Activated T-cell treated with anti-CD3 and anti-CD28 coated beads, Interleukin-2, amount 50 U/mL, for 24 hours (primary cell): ENCODE results near the gene MROH7.

Source experiments
- DNase-seq: peaks from one replicate; pipeline ENCODE4 v3.0.0-alpha.2; 2020
- H3K27ac Mint-ChIP-seq: 2 replicates; pipeline ENCODE4 v1.8.0; 2020; ENCODE audit warnings: mild to moderate bottlenecking, mixed read lengths
- H3K27me3 Mint-ChIP-seq: 2 replicates; pipeline ENCODE4 v1.8.0; 2020; ENCODE audit warnings: mixed read lengths
- H3K36me3 Mint-ChIP-seq: 2 replicates; pipeline ENCODE4 v1.8.0; 2020; ENCODE audit warnings: low read depth, mixed read lengths
- H3K4me1 Mint-ChIP-seq: 2 replicates; pipeline ENCODE4 v1.8.0; 2020; ENCODE audit warnings: low read depth, mixed read lengths
- H3K4me3 Mint-ChIP-seq: 2 replicates; pipeline ENCODE4 v1.8.0; 2020; ENCODE audit warnings: mild to moderate bottlenecking, moderate library complexity, mixed read lengths
- H3K9me3 Mint-ChIP-seq: 2 replicates; pipeline ENCODE4 v1.8.0; 2020; ENCODE audit warnings: mixed read lengths

The MROH7 gene

DNA sequence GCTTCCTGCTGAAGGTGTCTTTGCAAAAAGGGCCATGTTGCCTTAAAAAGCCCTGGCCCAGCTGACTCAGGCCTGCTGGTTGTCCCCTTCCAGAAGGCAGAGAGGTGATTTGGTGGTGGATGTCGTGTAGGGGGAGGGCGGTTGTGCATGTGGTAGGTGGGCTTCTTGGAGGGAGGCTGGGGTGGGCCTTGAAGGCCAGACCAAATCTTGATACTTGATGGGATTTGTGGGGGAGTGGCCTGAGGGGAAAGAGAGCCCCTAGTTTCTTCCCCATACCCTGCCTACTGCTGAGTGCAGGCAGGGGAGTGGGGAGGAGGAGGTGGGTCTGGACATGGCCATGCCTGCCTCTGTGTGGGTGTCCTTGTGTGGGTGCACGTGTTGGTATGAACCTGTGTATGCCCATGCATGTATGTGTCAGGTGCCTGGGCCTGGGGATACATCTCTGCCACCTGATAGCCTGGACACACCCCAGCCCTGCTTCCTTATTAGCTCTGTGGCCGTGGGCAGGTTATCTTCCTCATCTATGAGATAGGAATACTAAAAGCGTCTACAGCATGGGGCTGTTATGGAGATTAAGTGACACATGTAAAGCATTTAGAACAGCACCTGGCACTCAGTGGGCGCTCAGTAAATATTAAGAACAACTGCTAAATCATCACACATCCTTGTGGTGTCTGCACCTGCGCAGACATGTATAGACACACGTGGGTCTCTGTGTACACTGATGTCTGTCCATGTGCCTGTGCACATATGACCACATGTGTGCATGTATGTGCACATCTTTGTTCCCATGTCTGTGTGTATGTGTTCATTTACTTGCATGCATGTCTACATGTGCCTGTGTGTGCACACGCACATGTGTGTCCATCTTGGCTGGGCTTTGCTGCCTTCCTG lies 35.2 kb upstream of the MROH7 start:
- no peaks in the 10 kb centered on the region for H3K27me3 Mint-ChIP-seq
- H3K4me1 Mint-ChIP-seq: peaks cover 15% of the 10 kb centered on the region
- no peak overlapping the region for H3K27ac Mint-ChIP-seq
- no peak for DNase-seq
- H3K4me3 Mint-ChIP-seq: no peak overlapping the region
- no peaks in the 10 kb centered on the region for H3K9me3 Mint-ChIP-seq
- no peaks in the 10 kb centered on the region for H3K36me3 Mint-ChIP-seq

DNA sequence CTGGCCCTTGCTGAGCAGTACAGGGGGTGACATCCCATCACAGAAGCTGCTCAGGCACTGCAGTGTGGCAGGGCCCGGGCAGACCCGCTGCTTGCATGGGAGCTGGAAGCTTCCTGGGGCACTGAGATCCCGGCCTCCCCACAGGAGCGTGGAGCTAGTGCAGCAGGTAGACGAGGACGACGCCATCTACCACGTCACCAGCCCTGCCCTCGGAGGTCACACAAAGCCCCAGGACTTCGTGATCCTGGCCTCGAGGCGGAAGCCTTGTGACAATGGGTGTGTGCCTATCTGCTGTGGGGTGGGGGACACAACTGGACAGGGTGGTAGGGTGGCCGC lies 34.6 kb upstream of the MROH7 start:
- no peaks in the 10 kb centered on the region for H3K36me3 Mint-ChIP-seq
- no peaks in the 10 kb centered on the region for H3K27me3 Mint-ChIP-seq
- H3K4me3 Mint-ChIP-seq: no peak overlapping the region
- no peak for DNase-seq
- no peaks in the 10 kb centered on the region for H3K9me3 Mint-ChIP-seq
- peaks cover 15% of the 10 kb centered on the region for H3K4me1 Mint-ChIP-seq
- no peak overlapping the region for H3K27ac Mint-ChIP-seq

DNA sequence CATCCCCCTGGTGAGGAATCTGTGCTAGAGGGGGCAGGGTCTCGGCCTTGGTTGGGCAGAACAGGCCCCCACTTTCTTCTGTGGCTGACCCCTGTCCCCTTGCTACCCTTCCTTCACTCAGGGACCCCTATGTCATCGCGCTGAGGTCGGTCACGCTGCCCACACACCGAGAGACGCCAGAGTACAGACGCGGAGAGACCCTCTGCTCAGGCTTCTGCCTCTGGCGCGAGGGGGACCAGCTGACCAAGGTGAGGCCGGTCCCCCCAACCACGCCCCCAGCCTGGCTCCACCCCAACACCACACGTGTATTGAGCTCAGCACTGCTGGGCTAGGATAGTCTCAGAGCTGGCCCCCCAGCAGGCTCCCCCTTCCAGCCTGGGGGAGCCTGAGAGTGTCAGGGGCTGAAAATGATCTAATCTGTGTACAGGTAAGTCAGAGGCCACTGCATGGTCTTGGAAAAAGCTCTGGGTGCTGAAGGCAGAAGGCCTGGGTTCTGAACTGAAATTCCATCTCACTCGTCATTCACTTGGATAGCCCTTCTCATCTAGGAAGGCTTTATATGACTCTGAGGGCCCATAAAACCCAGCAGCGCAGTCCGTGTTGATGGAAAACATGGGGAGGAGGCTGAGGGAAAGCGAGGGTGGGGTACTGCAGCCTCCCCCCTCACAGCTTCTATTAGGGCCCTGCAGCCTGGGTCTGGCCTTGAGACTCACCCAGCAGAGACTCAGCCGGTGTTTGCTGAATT lies 33.6 kb upstream of the MROH7 start:
- Mint-ChIP-seq H3K36me3 (no peaks in the 10 kb centered on the region), H3K4me3 (no peak overlapping the region), H3K27ac (no peak overlapping the region), H3K4me1 (peaks cover 15% of the 10 kb centered on the region), H3K27me3 (no peaks in the 10 kb centered on the region), H3K9me3 (no peaks in the 10 kb centered on the region)
- no peak for DNase-seq

DNA sequence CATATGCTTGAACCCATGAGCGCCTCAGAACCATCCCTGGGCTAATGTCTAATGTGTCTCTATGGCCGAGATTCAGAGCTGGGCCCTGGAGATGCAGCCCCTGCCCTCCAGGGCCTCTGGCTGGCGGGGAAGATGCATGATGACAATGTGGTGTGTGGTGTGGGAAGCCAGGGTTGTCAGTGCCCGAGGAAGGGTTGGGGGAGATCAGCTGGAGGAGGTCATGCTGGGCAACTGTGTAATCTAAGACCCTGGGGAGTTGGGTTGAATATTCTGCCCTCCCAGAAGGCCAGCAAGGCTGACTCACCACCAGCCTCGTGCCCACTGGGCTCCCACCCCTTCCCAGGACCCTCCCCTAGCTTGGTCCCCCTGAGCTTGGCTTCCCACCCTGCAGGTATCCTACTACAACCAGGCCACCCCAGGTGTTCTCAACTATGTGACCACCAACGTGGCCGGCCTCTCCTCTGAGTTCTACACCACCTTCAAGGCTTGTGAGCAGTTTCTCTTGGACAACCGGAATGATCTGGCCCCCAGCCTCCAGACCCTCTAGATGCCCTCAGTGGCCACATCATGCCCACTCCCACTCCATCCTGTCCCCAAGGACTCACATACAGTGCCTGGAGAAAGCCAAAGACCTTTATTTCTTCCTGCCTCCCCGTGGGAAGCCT lies 32.9 kb upstream of the MROH7 start:
- Mint-ChIP-seq H3K4me3 (no peak overlapping the region), H3K27ac (no peak overlapping the region), H3K4me1 (peaks cover 15% of the 10 kb centered on the region), H3K9me3 (no peaks in the 10 kb centered on the region), H3K27me3 (no peaks in the 10 kb centered on the region), H3K36me3 (no peaks in the 10 kb centered on the region)
- DNase-seq: no peak

DNA sequence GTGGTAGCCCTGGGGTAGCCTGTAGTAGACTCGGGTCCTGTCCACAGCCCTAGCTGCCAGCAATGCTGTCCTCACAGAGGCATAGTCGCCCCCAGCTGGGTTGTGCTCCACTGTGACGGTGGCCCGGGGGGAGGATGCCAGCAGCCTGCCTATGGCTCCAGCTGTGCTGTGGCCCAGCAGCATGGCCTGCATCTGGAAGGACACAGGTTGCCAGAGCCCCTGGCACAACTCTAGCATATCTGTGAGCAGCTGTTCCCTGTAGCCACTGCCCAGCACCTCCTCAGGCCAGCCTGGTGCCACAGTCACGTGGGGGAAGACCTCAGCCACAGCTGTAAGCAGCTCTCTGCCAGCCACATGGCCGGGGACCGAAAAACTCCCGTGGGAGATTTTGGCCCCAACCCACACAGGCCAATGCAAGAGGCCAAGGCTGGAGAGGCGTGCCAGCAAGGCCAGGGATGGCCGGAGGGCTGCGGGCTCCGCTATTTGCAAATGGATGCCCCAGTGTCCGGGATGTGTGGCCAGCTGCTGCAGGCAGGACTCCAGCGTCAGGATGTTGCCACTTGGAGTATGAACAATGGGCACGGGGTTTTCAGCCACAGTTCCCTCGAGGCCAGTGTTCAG lies 32.2 kb upstream of the MROH7 start:
- H3K9me3 Mint-ChIP-seq: no peaks in the 10 kb centered on the region
- no peaks in the 10 kb centered on the region for H3K36me3 Mint-ChIP-seq
- DNase-seq: no peak
- H3K27me3 Mint-ChIP-seq: no peaks in the 10 kb centered on the region
- no peak overlapping the region for H3K27ac Mint-ChIP-seq
- H3K4me3 Mint-ChIP-seq: no peak overlapping the region
- H3K4me1 Mint-ChIP-seq: peaks cover 10% of the 10 kb centered on the region

DNA sequence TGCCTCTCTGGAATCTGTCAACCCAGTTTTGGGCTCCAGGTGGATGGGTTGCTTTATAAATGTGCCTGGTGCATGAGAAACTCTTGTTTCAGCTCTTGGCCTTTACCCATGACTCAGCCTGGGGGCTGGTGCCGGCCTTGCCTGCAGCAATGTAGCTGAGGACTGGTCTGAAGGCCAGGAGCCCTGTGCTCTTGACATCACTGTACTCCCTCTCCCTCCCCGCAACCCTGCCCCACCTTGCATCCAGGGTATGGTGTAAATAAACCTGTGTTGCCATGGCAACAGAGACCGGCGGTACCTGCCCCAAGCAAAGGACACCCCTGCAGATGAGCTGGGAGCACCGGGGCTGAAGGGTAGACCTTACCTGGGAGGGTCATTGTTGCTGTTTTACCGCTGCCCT lies 31.5 kb upstream of the MROH7 start:
- H3K27me3 Mint-ChIP-seq: no peaks in the 10 kb centered on the region
- H3K27ac Mint-ChIP-seq: no peak overlapping the region
- H3K36me3 Mint-ChIP-seq: no peaks in the 10 kb centered on the region
- no peaks in the 10 kb centered on the region for H3K9me3 Mint-ChIP-seq
- no peak for DNase-seq
- peaks cover 4% of the 10 kb centered on the region for H3K4me1 Mint-ChIP-seq
- no peak overlapping the region for H3K4me3 Mint-ChIP-seq

DNA sequence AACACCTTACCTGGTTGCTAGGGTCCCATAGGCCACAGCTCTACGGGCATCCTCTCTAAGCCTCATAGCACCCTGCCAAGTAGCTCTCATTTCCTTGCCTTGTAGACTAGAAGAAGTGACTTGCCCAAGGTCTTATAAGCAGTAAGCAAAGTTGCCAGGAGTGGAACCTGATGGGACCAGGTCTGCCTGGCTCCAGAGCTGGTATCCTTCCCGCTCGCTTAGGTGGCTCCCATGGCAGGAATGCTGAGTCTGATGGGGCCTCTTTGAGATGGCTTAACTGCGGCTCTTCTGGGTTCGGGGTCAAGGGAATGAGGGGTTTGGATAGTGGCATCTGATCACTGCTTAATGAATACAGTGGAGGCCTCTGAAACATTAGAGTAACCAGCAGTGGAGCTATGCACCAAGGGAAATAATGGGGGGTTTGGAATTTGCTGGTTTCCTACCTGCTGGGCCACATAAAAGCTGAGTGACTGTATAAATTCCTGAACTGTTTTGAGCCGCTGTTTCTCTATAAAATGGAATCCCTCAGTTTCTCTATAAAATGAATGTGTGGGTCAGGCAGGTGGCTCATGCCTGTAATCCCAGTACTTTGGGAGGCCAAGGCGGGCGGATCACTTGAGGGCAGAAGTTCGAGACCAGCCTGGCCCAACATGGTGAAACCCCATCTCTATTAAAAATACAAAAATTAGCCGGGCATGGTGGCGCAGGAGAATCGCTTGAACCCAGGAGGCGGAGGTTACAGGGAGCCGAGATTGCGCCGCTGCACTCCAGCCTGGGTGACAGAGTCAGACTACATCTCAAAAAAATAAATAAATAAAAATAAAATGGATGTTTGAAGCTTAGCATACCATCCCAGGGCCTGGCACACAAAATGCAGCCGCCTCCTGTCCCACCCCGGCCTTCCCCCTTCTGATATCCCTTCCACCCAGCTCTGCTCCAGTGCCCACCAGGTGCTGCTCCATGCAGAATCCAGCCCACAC lies 30.7 kb upstream of the MROH7 start:
- H3K4me1 Mint-ChIP-seq: no peaks in the 10 kb centered on the region
- H3K27ac Mint-ChIP-seq: no peak overlapping the region
- H3K4me3 Mint-ChIP-seq: no peak overlapping the region
- no peaks in the 10 kb centered on the region for H3K9me3 Mint-ChIP-seq
- H3K36me3 Mint-ChIP-seq: no peaks in the 10 kb centered on the region
- no peaks in the 10 kb centered on the region for H3K27me3 Mint-ChIP-seq
- no peak for DNase-seq

DNA sequence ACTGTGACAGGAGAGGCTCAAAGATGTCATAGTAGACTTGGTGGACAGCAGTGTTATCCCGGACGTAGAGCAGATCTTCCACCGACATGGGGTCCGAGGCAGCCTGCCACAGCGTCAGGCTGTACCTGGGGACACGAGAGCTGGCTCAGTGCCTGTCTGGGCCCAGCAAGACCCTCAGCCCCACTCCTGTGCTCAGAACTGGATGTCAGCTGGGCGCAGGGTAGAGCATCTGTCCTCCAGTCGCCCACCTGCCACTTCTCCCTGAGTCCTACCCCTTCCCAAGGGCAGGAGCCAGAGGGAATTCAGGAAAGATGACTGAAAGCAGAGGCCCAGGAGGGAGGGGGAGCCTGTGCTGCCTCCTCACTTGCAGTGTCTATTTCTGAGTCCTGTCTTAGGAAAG lies 30.0 kb upstream of the MROH7 start:
- Mint-ChIP-seq H3K27ac (no peak overlapping the region), H3K4me3 (no peak overlapping the region), H3K4me1 (no peaks in the 10 kb centered on the region), H3K9me3 (no peaks in the 10 kb centered on the region), H3K27me3 (no peaks in the 10 kb centered on the region), H3K36me3 (no peaks in the 10 kb centered on the region)
- DNase-seq: no peak

DNA sequence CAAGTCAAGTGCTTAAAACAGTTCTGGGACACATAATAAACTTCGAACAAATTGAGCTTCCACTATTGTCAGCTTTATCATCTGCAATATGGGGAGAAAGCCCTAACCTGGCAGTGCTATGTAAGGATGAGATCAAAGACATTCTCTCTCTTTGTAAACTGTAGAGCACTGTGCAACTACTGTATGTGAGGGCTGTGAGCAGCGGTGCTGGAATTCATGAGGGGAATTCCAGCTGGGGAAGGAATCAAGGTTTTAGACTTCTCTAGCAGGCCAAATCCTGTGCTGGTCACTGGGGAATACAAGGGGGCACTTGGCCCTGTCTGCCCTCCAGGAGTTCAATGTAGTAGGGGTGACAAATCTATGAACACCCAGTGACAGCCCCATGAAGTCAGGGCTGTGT lies 27.6 kb upstream of the MROH7 start:
- H3K27ac Mint-ChIP-seq: no peak overlapping the region

DNA sequence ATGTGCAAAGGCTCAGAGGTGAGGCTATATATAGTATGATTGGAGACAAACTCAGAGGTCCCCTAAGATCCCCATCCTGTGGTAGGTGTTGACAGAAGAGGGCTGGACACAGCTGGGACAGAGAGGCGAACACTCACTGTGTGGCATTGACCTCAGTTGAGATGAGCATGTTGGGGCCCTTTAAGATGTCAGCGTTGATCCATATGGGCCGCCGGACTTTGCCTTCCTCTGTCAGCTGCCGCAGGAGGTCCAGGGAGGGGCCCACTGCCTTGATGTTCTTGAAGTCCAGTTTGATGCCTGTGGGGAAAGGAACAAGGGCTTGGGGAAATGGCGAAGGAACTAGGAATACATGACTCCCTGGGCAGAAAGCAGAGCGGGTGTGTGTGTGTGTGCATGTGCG lies 27.0 kb upstream of the MROH7 start:
- H3K9me3 Mint-ChIP-seq: no peaks in the 10 kb centered on the region
- H3K4me3 Mint-ChIP-seq: no peak overlapping the region
- H3K4me1 Mint-ChIP-seq: no peaks in the 10 kb centered on the region
- DNase-seq: no peak
- H3K27ac Mint-ChIP-seq: no peak overlapping the region
- H3K36me3 Mint-ChIP-seq: no peaks in the 10 kb centered on the region
- H3K27me3 Mint-ChIP-seq: no peaks in the 10 kb centered on the region

More for the DNA sequence above, 27.6 kb upstream of the MROH7 start:
- Mint-ChIP-seq H3K4me1 (no peaks in the 10 kb centered on the region), H3K4me3 (no peak overlapping the region), H3K27me3 (no peaks in the 10 kb centered on the region), H3K9me3 (no peaks in the 10 kb centered on the region), H3K36me3 (no peaks in the 10 kb centered on the region)
- no peak for DNase-seq

DNA sequence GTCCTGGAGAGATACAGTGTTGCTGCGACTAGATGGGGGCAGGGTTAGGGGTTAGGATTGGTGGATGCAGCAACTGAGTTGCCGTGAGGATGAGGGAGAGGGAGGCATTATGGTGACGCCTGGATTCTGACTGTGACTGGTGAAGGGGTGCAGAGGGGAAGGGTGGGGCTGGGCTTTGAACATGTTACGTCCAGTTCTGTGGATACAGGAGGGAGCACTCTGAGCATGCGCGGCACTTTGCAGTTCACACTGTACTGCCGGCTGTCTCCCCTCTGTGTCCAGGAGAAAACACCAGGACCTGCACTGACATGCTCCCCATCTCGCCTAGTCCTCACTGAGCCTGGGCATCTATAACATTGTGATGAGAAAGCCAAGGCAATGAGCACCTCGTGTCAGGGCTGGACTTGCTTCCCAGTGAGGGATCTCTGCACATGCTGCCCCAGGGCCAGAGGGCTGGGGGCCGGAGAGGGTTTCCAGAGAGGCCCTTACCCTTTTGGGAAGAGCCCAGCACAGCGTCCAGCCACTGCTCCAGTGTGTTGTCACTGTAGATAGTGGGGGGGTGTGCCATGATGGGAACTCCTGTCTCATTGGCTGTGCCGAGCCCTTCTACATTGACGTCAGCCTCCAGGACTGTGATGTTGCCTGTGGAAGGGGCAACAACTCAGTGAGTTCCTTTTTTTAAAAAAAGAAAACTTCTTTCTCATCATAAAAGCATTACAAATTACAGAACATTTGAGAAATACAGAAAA lies 25.9 kb upstream of the MROH7 start:
- Mint-ChIP-seq H3K27ac (no peak overlapping the region), H3K4me1 (no peaks in the 10 kb centered on the region), H3K9me3 (no peaks in the 10 kb centered on the region), H3K4me3 (no peak overlapping the region), H3K36me3 (no peaks in the 10 kb centered on the region), H3K27me3 (no peaks in the 10 kb centered on the region)
- no peak for DNase-seq

DNA sequence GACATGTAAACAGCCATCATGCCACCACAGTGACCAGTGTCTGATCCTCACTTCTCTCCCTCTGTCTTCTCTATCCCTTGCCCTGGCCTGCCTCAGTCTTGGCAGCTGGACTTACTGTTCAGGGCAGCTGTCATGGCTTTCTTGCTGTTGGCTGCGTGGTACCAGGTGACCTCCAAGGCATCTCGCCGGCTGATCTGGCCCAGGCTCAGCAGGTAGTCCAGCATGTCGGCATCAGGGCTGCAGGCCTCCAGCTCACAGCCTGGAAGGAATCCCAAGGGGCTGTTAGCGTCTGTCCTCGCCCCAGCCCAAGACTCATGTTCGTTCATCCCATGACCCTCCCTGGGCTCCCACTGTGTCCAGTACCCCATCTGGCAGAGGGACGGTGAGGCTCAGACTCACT lies 21.8 kb upstream of the MROH7 start:
- Mint-ChIP-seq H3K4me3 (no peak overlapping the region), H3K36me3 (no peaks in the 10 kb centered on the region), H3K27ac (no peak overlapping the region), H3K4me1 (no peaks in the 10 kb centered on the region), H3K9me3 (no peaks in the 10 kb centered on the region), H3K27me3 (no peaks in the 10 kb centered on the region)
- no peak for DNase-seq

DNA sequence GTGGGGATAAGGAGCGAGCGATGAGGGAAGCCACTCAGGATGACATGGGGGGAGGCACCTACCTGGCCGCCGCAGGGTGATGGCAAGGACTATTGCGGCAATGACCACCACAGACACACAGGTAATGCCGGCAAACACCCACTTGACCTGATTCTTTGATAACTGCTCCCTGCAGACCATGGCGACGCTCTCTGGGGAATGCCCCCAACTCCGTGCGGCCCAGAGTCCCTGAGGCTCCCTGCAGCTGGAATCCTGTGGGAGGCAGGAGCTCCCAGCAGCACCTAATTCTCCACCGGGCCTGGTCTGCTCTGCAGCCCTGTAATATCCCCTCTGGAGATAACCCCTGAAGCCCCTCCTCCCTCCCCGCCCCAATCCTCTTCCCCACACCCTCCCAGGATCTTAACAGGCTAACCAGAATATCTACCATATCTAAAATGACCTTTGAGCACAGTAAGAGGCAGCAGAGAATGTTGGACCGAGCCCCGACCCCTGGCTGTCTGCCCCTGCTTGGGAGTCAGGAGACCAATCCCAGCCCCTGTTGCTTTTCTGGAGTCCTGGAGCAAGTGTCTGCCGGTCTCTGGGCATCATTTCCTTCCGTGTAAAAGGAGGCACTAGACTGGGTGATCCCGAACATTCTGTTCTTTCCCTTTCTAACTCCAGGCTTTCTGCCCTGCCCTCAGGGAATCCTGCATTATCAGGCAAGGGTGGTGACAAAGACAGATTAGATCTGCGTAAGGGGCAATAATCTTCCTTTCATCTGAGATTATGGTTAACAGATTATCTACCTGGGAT lies 18.2 kb upstream of the MROH7 start, which contains the start of gene FAM151A:
TSS of gene FAM151A (minus strand) at position 310 of the 792 bp plus-strand sequence. CDS start at position 180, 130 bp downstream.
- Mint-ChIP-seq H3K4me1 (no peaks in the 10 kb centered on the region), H3K27me3 (no peaks in the 10 kb centered on the region), H3K27ac (no peak within 1 kb of the TSS), H3K36me3 (no peaks in the 10 kb centered on the region), H3K9me3 (no peaks in the 10 kb centered on the region), H3K4me3 (no peak within 1 kb of the TSS)
- DNase-seq: no peak
